HCT116 (cell line): ENCODE results near the gene CDKN2A. TPM values are rescaled to one million over a fixed set of nuclear protein-coding genes. Genes with fewer than 3 reads are reported as not detected.

Experiments used
- ATAC-seq: fragments of 200-7000 bp; cut with Tn5 transposase; 2 replicates; pipeline ENCODE4 v1.9.1; 2020; ENCODE audit warnings: mild to moderate bottlenecking, moderate library complexity
- BruUV-seq: library from RNA; stranded (reverse); fragments of 400-500 nt; replicated peaks from 2 replicates; lab custom pipeline; 2021; lab: Mats Ljungman, UMichigan
- CTCF ChIA-PET: fragments of 300-600 bp; sonication (Branson Sonifier 250); formaldehyde crosslinking; loops from one replicate; lab custom pipeline; 2021; ENCODE audit warnings: antibody characterized with exemption; lab: Charles Lee
- POLR2A ChIA-PET: fragments of 300-600, 350-600 bp; sonication (Branson Sonifier 250); formaldehyde crosslinking; loops from one replicate; lab custom pipeline; 2021; ENCODE audit warnings: antibody characterized with exemption; lab: Charles Lee
- RAD21 ChIA-PET, 2 experiments: fragments of 300-600 bp; sonication (Branson Sonifier 250); formaldehyde crosslinking; loops; one replicate each; lab custom pipeline; 2023; ENCODE audit warnings: low total read pairs in 2 of 2; ENCODE audit not compliant: uncharacterized antibody in 2 of 2, unreplicated experiment in 2 of 2, low non-redundant PET in 1 of 2; lab: Charles Lee
- DNase-seq: peaks from one replicate; pipeline ENCODE4 v3.0.0-alpha.2; 2010; ENCODE audit warnings: low read depth, low spot score
- H2AFZ ChIP-seq: fragments of 200-600 bp; shearing (Covaris generic), sonication (generic); 2 replicates; pipeline ENCODE4 v1.6.1; 2017; ENCODE audit warnings: low read depth, mixed run types, mixed read lengths, antibody characterized with exemption, low read length; ENCODE audit not compliant: poor library complexity, severe bottlenecking
- H3K27ac ChIP-seq: 2 replicates; pipeline ENCODE4 v1.5.1; 2012; ENCODE audit warnings: low read depth, low read length
- H3K27me3 ChIP-seq: fragments of 200-600 bp; sonication (generic); 2 replicates; pipeline ENCODE4 v1.6.1; 2016; ENCODE audit warnings: mixed run types, low read length, mixed read lengths; ENCODE audit not compliant: insufficient read depth
- H3K36me3 ChIP-seq, 2 experiments: fragments of 200-500 bp in 1 of 2; fragments of 200-600 bp in 1 of 2; sonication (Bioruptor generic) in 1 of 2; sonication (generic) in 1 of 2; 2 replicates each; pipeline versions ENCODE4 v1.5.1 to v1.6.1; 2014 to 2016; ENCODE audit warnings: low read length in 2 of 2, inconsistent platforms in 1 of 2, mixed read lengths in 1 of 2, mixed run types in 1 of 2; ENCODE audit not compliant: insufficient read depth in 2 of 2, control insufficient read depth in 1 of 2
- H3K4me1 ChIP-seq, 2 experiments: fragments of 200-600 bp in 1 of 2; sonication (generic) in 1 of 2; 2 replicates each; pipeline versions ENCODE4 v1.5.1 to v1.6.1; 2012 to 2017; ENCODE audit warnings: low read length in 2 of 2, inconsistent platforms in 1 of 2, mild to moderate bottlenecking in 1 of 2, mixed read lengths in 1 of 2, mixed run types in 1 of 2, moderate library complexity in 1 of 2; ENCODE audit not compliant: insufficient read depth in 2 of 2, control insufficient read depth in 1 of 2
- H3K4me2 ChIP-seq: fragments of 200-600 bp; sonication (generic); 2 replicates; pipeline ENCODE4 v1.6.1; 2017; ENCODE audit warnings: mixed run types, low read length, mixed read lengths
- H3K4me3 ChIP-seq, 2 experiments: fragments of 200-600 bp in 1 of 2; sonication (generic) in 1 of 2; replicated peaks in 1 of 2; 2 replicates each; pipeline ENCODE4 v1.5.1; 2011 to 2016; ENCODE audit warnings: low read length in 2 of 2, control low read depth in 1 of 2, low read depth in 1 of 2, mild to moderate bottlenecking in 1 of 2, mixed read lengths in 1 of 2, mixed run types in 1 of 2
- H3K79me2 ChIP-seq: fragments of 200-600 bp; sonication (generic); 2 replicates; pipeline ENCODE4 v1.6.1; 2017; ENCODE audit warnings: mild to moderate bottlenecking, mixed run types, low read length, moderate library complexity, mixed read lengths; ENCODE audit not compliant: insufficient read depth
- H3K9ac ChIP-seq: fragments of 200-600 bp; sonication (generic); 2 replicates; pipeline ENCODE4 v1.6.1; 2016; ENCODE audit warnings: low read length, mixed read lengths
- H3K9me2 ChIP-seq: fragments of 200-600 bp; sonication (generic), shearing (Covaris generic); 2 replicates; pipeline ENCODE4 v1.6.1; 2017; ENCODE audit warnings: mixed run types, mild to moderate bottlenecking, moderate library complexity; ENCODE audit not compliant: insufficient read depth
- H3K9me3 ChIP-seq, 2 experiments: fragments of 200-500 bp in 1 of 2; fragments of 200-600 bp in 1 of 2; sonication (Bioruptor generic) in 1 of 2; sonication (generic) in 1 of 2; 2 replicates each; pipeline ENCODE4 v1.6.1; 2014 to 2017; ENCODE audit warnings: low read length in 2 of 2, mixed read lengths in 2 of 2, inconsistent platforms in 1 of 2, low read depth in 1 of 2, mild to moderate bottlenecking in 1 of 2, mixed run types in 1 of 2, moderate library complexity in 1 of 2; ENCODE audit not compliant: control insufficient read depth in 1 of 2, insufficient read depth in 1 of 2
- H4K20me1 ChIP-seq: fragments of 200-600 bp; sonication (generic), shearing (Covaris generic); 2 replicates; pipeline ENCODE4 v1.6.1; 2017; ENCODE audit warnings: mixed run types, mild to moderate bottlenecking, moderate library complexity; ENCODE audit not compliant: insufficient read depth
- CEBPB ChIP-seq: IDR thresholded peaks from 2 replicates; pipeline ENCODE4 v1.6.1; 2012; ENCODE audit warnings: low read depth
- CTCF ChIP-seq, 3 experiments: fragments of 200-600 bp in 1 of 3; sonication (generic) in 1 of 3; IDR thresholded peaks in 2 of 3; conservative IDR thresholded peaks in 1 of 3; 2 replicates each; pipeline ENCODE4 v1.5.1; 2012 to 2017; ENCODE audit warnings: low read depth in 2 of 3, low read length in 2 of 3, antibody characterized with exemption in 1 of 3, borderline replicate concordance in 1 of 3, control low read depth in 1 of 3, mild to moderate bottlenecking in 1 of 3, mixed read lengths in 1 of 3, mixed run types in 1 of 3, moderate library complexity in 1 of 3; ENCODE audit not compliant: insufficient read depth in 1 of 3
- EGR1 ChIP-seq: IDR thresholded peaks from 2 replicates; pipeline ENCODE4 v1.6.1; 2012; ENCODE audit warnings: low read depth
- EZH2 ChIP-seq: fragments of 200-600 bp; sonication (generic); IDR thresholded peaks from 2 replicates; pipeline ENCODE4 v1.6.1; 2017; ENCODE audit warnings: antibody characterized with exemption, mixed run types
- EZH2phosphoT487 ChIP-seq: fragments of 200-600 bp; IDR thresholded peaks from 2 replicates; pipeline ENCODE4 v1.6.1; 2018; ENCODE audit warnings: antibody characterized with exemption, borderline replicate concordance
- MAX ChIP-seq: IDR thresholded peaks from 2 replicates; pipeline ENCODE4 v1.6.1; 2012
- POLR2AphosphoS5 ChIP-seq: IDR thresholded peaks from 2 replicates; pipeline ENCODE4 v1.6.1; 2011; ENCODE audit warnings: mild to moderate bottlenecking, low read depth, low read length, moderate library complexity
- RAD21 ChIP-seq: IDR thresholded peaks from 2 replicates; pipeline ENCODE4 v1.6.1; 2012; ENCODE audit warnings: low read depth, mild to moderate bottlenecking
- REST ChIP-seq: IDR thresholded peaks from 2 replicates; pipeline ENCODE4 v1.6.1; 2012; ENCODE audit warnings: low read depth
- SIN3A ChIP-seq: IDR thresholded peaks from 2 replicates; pipeline ENCODE4 v1.6.1; 2012; ENCODE audit warnings: low read depth
- SP1 ChIP-seq: IDR thresholded peaks from 2 replicates; pipeline ENCODE4 v1.6.1; 2012; ENCODE audit warnings: low read depth
- SRF ChIP-seq: IDR thresholded peaks from 2 replicates; pipeline ENCODE4 v1.6.1; 2012; ENCODE audit warnings: low read depth
- TCF7L2 ChIP-seq: IDR thresholded peaks from 2 replicates; pipeline ENCODE4 v1.7.0; 2011; ENCODE audit warnings: borderline replicate concordance, inconsistent platforms; ENCODE audit not compliant: insufficient read depth, insufficient read length; ENCODE audit errors: extremely low read depth
- ZBTB33 ChIP-seq: IDR thresholded peaks from 2 replicates; pipeline ENCODE4 v1.6.1; 2011; ENCODE audit warnings: mild to moderate bottlenecking, low read length, moderate library complexity; ENCODE audit not compliant: insufficient replicate concordance; ENCODE audit errors: extremely low read depth
- ZFX ChIP-seq: fragments of 450-650 bp; IDR thresholded peaks from 2 replicates; pipeline ENCODE4 v1.6.1; 2017
- ZNF274 ChIP-seq: fragments of 200-500 bp; sonication (Bioruptor generic); IDR thresholded peaks from 2 replicates; pipeline ENCODE4 v1.6.1; 2014; ENCODE audit warnings: mild to moderate bottlenecking, low read depth, low read length, inconsistent platforms
- intact Hi-C: fragments of 100-400 bp; cut with micrococcal nuclease; formaldehyde crosslinking; loops from 2 replicates; pipeline ENCODE4 v1.10.0; 2022
- total RNA-seq: library from RNA; stranded (reverse); gene quantifications from one replicate; pipeline ENCODE4 v1.2.1, GENCODE V29; 2021; ENCODE audit not compliant: unreplicated experiment

The CDKN2A gene
- total RNA-seq, 1 experiment from 2014 or later = 89.7 TPM

GRCh38 chr9:22026696-22027095 lies 32.5 kb upstream of the CDKN2A start:
- no peaks in the 10 kb centered on the region for H3K9me3 ChIP-seq
- ChIA-PET RAD21 (no interaction called here), CTCF (no interaction called here), POLR2A (interaction anchor here (1.0 kb wide), 1 partner anchor 20 kb away, joined by 4 read pairs; no protein-coding TSS in a partner anchor)
- intact Hi-C loops = no loop called here
- DNase-seq = no peak
- H4K20me1 ChIP-seq = no peaks in the 10 kb centered on the region
- no peak overlapping the region for H3K27ac ChIP-seq
- ATAC-seq = no peak
- no peaks in the 10 kb centered on the region for H3K9me2 ChIP-seq
- no peaks in the 10 kb centered on the region for H3K27me3 ChIP-seq
- H3K36me3 ChIP-seq = no peaks in the 10 kb centered on the region
- TF ChIP-seq SP1 = no peak
- TF ChIP-seq CEBPB = no peak
- TF ChIP-seq EZH2 = no peak
- TF ChIP-seq TCF7L2 = no peak
- no peak for TF ChIP-seq ZFX
- no peak for TF ChIP-seq MAX
- TF ChIP-seq POLR2AphosphoS5 = no peak
- TF ChIP-seq REST = no peak
- TF ChIP-seq RAD21 = no peak
- TF ChIP-seq SIN3A = no peak
- no peak for TF ChIP-seq ZBTB33
- TF ChIP-seq EGR1 = no peak
- TF ChIP-seq CTCF (IDR thresholded peaks at IDR 0.05 in 2 of 3, conservative IDR thresholded peaks at IDR 0.05 in 1 of 3; ENCODE audit: borderline replicate concordance in 1 of 3, insufficient read depth in 1 of 3, low read depth in 2 of 3, low read length in 2 of 3) = no peak
- no peak for TF ChIP-seq ZNF274
- TF ChIP-seq EZH2phosphoT487 = no peak
- TF ChIP-seq SRF = no peak
- no peak overlapping the region for H3K4me3 ChIP-seq
- no peaks in the 10 kb centered on the region for H3K79me2 ChIP-seq
- no peak overlapping the region for H2AFZ ChIP-seq
- H3K9ac ChIP-seq = no peak overlapping the region
- no TSS peak for BruUV-seq
- peaks cover 7 to 8% of the 10 kb centered on the region in 2 experiments; a peak in 3 of 4 replicates for H3K4me1 ChIP-seq
- H3K4me2 ChIP-seq = no peak overlapping the region
